ENCODE data around the gene CNNM2. TPM values are rescaled to one million over a fixed set of nuclear protein-coding genes. Genes with fewer than 3 reads are reported as not detected.

The CNNM2 gene
- total and polyA plus RNA-seq, 2 donors = 5.5 to 9.0 TPM

GRCh38 chr10:103067484-103067883 is 149.4 kb downstream of the CNNM2 start:
- H3K4me1 ChIP-seq (ENCODE audit: insufficient read depth) = no peaks in the 10 kb centered on the region
- no peak overlapping the region for H3K4me3 ChIP-seq (ENCODE audit: low read depth, low read length)
- no peak for DNase-seq (ENCODE audit: extremely low spot score)
- over 99% methylated on average over 2 of the region's 2 CpGs for WGBS
- H3K36me3 ChIP-seq (ENCODE audit: insufficient read depth) = no peaks in the 10 kb centered on the region
- no peak overlapping the region for H3K27ac ChIP-seq (ENCODE audit: low read depth)

- no peak overlapping the region for H3K27ac ChIP-seq (ENCODE audit: low read depth)
- WGBS = 87% methylated on average over 6 of the region's 6 CpGs
- H3K36me3 ChIP-seq (ENCODE audit: insufficient read depth) = no peaks in the 10 kb centered on the region
- no peaks in the 10 kb centered on the region for H3K4me1 ChIP-seq (ENCODE audit: insufficient read depth)
- no peak for DNase-seq (ENCODE audit: extremely low spot score)
- no peak overlapping the region for H3K4me3 ChIP-seq (ENCODE audit: low read depth, low read length)
These were observed 149.9 kb downstream of the CNNM2 start for GRCh38 chr10:103067956-103068355.

- Histone ChIP-seq H3K4me1 (ENCODE audit: insufficient read depth) (no peaks in the 10 kb centered on the region), H3K4me3 (ENCODE audit: low read depth, low read length) (no peak overlapping the region), H3K27ac (ENCODE audit: low read depth) (no peak overlapping the region), H3K36me3 (ENCODE audit: insufficient read depth) (no peaks in the 10 kb centered on the region)
- WGBS = 43% methylated on average over 16 of the region's 16 CpGs
- DNase-seq (ENCODE audit: extremely low spot score) = no peak
These were observed 151.6 kb downstream of the CNNM2 start for GRCh38 chr10:103069453-103070331.

GRCh38 chr10:103072276-103072675 is 154.2 kb downstream of the CNNM2 start:
- peaks cover 3% of the 10 kb centered on the region for H3K36me3 ChIP-seq (ENCODE audit: insufficient read depth)
- DNase-seq (ENCODE audit: extremely low spot score) = no peak
- H3K4me3 ChIP-seq (ENCODE audit: low read depth, low read length) = no peak overlapping the region
- H3K27ac ChIP-seq (ENCODE audit: low read depth) = no peak overlapping the region
- 96% methylated on average over 22 of the region's 22 CpGs for WGBS
- no peaks in the 10 kb centered on the region for H3K4me1 ChIP-seq (ENCODE audit: insufficient read depth)

GRCh38 chr10:103072891-103073290 is 154.8 kb downstream of the CNNM2 start:
- peaks cover 3% of the 10 kb centered on the region for H3K36me3 ChIP-seq (ENCODE audit: insufficient read depth)
- DNase-seq (ENCODE audit: extremely low spot score) = no peak
- no peaks in the 10 kb centered on the region for H3K4me1 ChIP-seq (ENCODE audit: insufficient read depth)
- no peak overlapping the region for H3K27ac ChIP-seq (ENCODE audit: low read depth)
- no peak overlapping the region for H3K4me3 ChIP-seq (ENCODE audit: low read depth, low read length)
- WGBS = 97% methylated on average over 8 of the region's 8 CpGs

GRCh38 chr10:103077020-103077419 is 158.9 kb downstream of the CNNM2 start:
- Histone ChIP-seq H3K27ac (ENCODE audit: low read depth) (no peak overlapping the region), H3K36me3 (ENCODE audit: insufficient read depth) (peaks cover 3% of the 10 kb centered on the region), H3K4me3 (ENCODE audit: low read depth, low read length) (no peak overlapping the region), H3K4me1 (ENCODE audit: insufficient read depth) (no peaks in the 10 kb centered on the region)
- WGBS = 96% methylated on average over 21 of the region's 21 CpGs
- no peak for DNase-seq (ENCODE audit: extremely low spot score)

- Histone ChIP-seq H3K4me3 (ENCODE audit: low read depth, low read length) (no peak overlapping the region), H3K36me3 (ENCODE audit: insufficient read depth) (peaks cover 3% of the 10 kb centered on the region), H3K27ac (ENCODE audit: low read depth) (no peak overlapping the region), H3K4me1 (ENCODE audit: insufficient read depth) (no peaks in the 10 kb centered on the region)
- DNase-seq (ENCODE audit: extremely low spot score) = no peak
- WGBS = 73% methylated on average over 16 of the region's 16 CpGs
These were observed 159.6 kb downstream of the CNNM2 start for GRCh38 chr10:103077491-103078308.

- no peak overlapping the region for H3K27ac ChIP-seq (ENCODE audit: low read depth)
- no peak overlapping the region for H3K4me3 ChIP-seq (ENCODE audit: low read depth, low read length)
- peaks cover 3% of the 10 kb centered on the region for H3K36me3 ChIP-seq (ENCODE audit: insufficient read depth)
- no peaks in the 10 kb centered on the region for H3K4me1 ChIP-seq (ENCODE audit: insufficient read depth)
- 73% methylated on average over 3 of the region's 3 CpGs for WGBS
- DNase-seq (ENCODE audit: extremely low spot score) = no peak
These were observed 160.2 kb downstream of the CNNM2 start for GRCh38 chr10:103078309-103078615.

- no peak for DNase-seq (ENCODE audit: extremely low spot score)
- H3K36me3 ChIP-seq (ENCODE audit: insufficient read depth) = peaks cover 3% of the 10 kb centered on the region
- 95% methylated on average over 14 of the region's 14 CpGs for WGBS
- H3K4me1 ChIP-seq (ENCODE audit: insufficient read depth) = no peaks in the 10 kb centered on the region
- H3K27ac ChIP-seq (ENCODE audit: low read depth) = no peak overlapping the region
- H3K4me3 ChIP-seq (ENCODE audit: low read depth, low read length) = no peak overlapping the region
These were observed 160.6 kb downstream of the CNNM2 start for GRCh38 chr10:103078676-103079075.

- no peak for DNase-seq (ENCODE audit: extremely low spot score)
- WGBS = 92% methylated on average over 7 of the region's 7 CpGs
- Histone ChIP-seq H3K4me1 (ENCODE audit: insufficient read depth) (no peaks in the 10 kb centered on the region), H3K27ac (ENCODE audit: low read depth) (no peak overlapping the region), H3K4me3 (ENCODE audit: low read depth, low read length) (no peak overlapping the region), H3K36me3 (ENCODE audit: insufficient read depth) (peaks cover 3% of the 10 kb centered on the region)
These were observed 161.0 kb downstream of the CNNM2 start for GRCh38 chr10:103079100-103079499.

GRCh38 chr10:103079946-103080345 is 161.9 kb downstream of the CNNM2 start:
- no peak for DNase-seq (ENCODE audit: extremely low spot score)
- Histone ChIP-seq H3K27ac (ENCODE audit: low read depth) (no peak overlapping the region), H3K36me3 (ENCODE audit: insufficient read depth) (peaks cover 3% of the 10 kb centered on the region), H3K4me1 (ENCODE audit: insufficient read depth) (no peaks in the 10 kb centered on the region), H3K4me3 (ENCODE audit: low read depth, low read length) (no peak overlapping the region)
- 83% methylated on average over 11 of the region's 11 CpGs for WGBS

GRCh38 chr10:103080891-103081581 is 162.9 kb downstream of the CNNM2 start:
- Histone ChIP-seq H3K27ac (ENCODE audit: low read depth) (no peak overlapping the region), H3K4me3 (ENCODE audit: low read depth, low read length) (no peak overlapping the region), H3K36me3 (ENCODE audit: insufficient read depth) (peaks cover 3% of the 10 kb centered on the region), H3K4me1 (ENCODE audit: insufficient read depth) (no peaks in the 10 kb centered on the region)
- DNase-seq (ENCODE audit: extremely low spot score) = no peak
- WGBS = 94% methylated on average over 4 of the region's 4 CpGs

GRCh38 chr10:103082683-103083082 is 164.6 kb downstream of the CNNM2 start:
- Histone ChIP-seq H3K36me3 (ENCODE audit: insufficient read depth) (peaks cover 3% of the 10 kb centered on the region), H3K4me3 (ENCODE audit: low read depth, low read length) (no peak overlapping the region), H3K4me1 (ENCODE audit: insufficient read depth) (no peaks in the 10 kb centered on the region), H3K27ac (ENCODE audit: low read depth) (no peak overlapping the region)
- 97% methylated on average over 1 of the region's 1 CpG for WGBS
- DNase-seq (ENCODE audit: extremely low spot score) = no peak

Measured in urinary bladder (tissue), 4 donors.